Effector memory CD4-positive, alpha-beta T cell (primary cell): ENCODE data around the gene SCT.

ENCODE experiments used
- DNase-seq, 3 donors: peaks; one replicate each; pipeline ENCODE4 v3.0.0-alpha.2; 2020
- H3K27ac ChIP-seq: 2 replicates; pipeline ENCODE4 v1.7.0; 2013; ENCODE audit warnings: mild to moderate bottlenecking, low read length, moderate library complexity; ENCODE audit not compliant: insufficient read depth, poor library complexity, severe bottlenecking
- H3K27me3 ChIP-seq: replicated peaks from 2 replicates; pipeline ENCODE4 v1.7.0; 2013; ENCODE audit warnings: mild to moderate bottlenecking, low read length; ENCODE audit not compliant: insufficient read depth, control insufficient read depth, poor library complexity, severe bottlenecking
- H3K36me3 ChIP-seq: 2 replicates; pipeline ENCODE4 v1.7.0; 2013; ENCODE audit warnings: mild to moderate bottlenecking, low read length, moderate library complexity; ENCODE audit not compliant: control insufficient read depth, insufficient read depth
- H3K4me1 ChIP-seq: 2 replicates; pipeline ENCODE4 v1.7.0; 2013; ENCODE audit warnings: low read length, mild to moderate bottlenecking; ENCODE audit not compliant: control insufficient read depth, insufficient read depth, poor library complexity, severe bottlenecking
- H3K4me3 ChIP-seq: 2 replicates; pipeline ENCODE4 v1.7.0; 2013; ENCODE audit warnings: low read length, low read depth, mild to moderate bottlenecking; ENCODE audit not compliant: insufficient read depth, poor library complexity, severe bottlenecking
- H3K9me3 ChIP-seq: 2 replicates; pipeline ENCODE4 v1.7.0; 2013; ENCODE audit warnings: mild to moderate bottlenecking, low read length, moderate library complexity; ENCODE audit not compliant: control insufficient read depth

The SCT gene

GRCh38 chr11:645536-645935 is 18.6 kb upstream of the SCT start:
- peaks cover 6% of the 10 kb centered on the region for H3K36me3 ChIP-seq
- DNase-seq, result no peak
- peaks cover 3% of the 10 kb centered on the region for H3K4me1 ChIP-seq
- no peaks in the 10 kb centered on the region for H3K9me3 ChIP-seq
- H3K27ac ChIP-seq, result no peak overlapping the region
- no peak overlapping the region for H3K4me3 ChIP-seq
- H3K27me3 ChIP-seq, result peaks cover 2% of the 10 kb centered on the region

GRCh38 chr11:643849-644738 is 17.1 kb upstream of the SCT start:
- Histone ChIP-seq H3K4me3 (no peak overlapping the region), H3K27ac (no peak overlapping the region), H3K36me3 (peaks cover 6% of the 10 kb centered on the region), H3K9me3 (no peaks in the 10 kb centered on the region), H3K27me3 (peaks cover 10% of the 10 kb centered on the region), H3K4me1 (peaks cover 8% of the 10 kb centered on the region)
- no peak for DNase-seq

DNA sequence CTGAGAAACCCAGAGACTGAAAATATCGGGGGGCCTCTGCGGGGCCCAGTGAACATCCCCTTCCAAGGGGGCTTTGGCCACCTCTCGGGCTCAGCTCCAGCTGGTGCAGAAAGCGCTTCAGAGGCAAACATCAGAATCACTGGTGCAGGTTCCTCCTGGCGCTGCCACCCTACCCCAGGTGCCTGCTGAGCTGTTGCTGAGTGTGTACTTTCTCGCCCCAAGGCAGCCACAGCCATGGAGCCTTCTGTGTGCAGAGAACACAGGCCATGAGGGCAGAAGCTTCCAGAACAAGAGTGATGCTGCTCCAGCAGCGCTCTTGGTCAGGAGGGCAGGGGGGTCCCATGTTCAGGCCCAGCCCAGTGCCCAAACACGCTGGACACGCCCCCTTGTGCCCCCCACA is 16.4 kb upstream of the SCT start:
- H3K36me3 ChIP-seq, result peaks cover 6% of the 10 kb centered on the region
- no peak overlapping the region for H3K4me3 ChIP-seq
- no peak overlapping the region for H3K27ac ChIP-seq
- no peaks in the 10 kb centered on the region for H3K9me3 ChIP-seq
- DNase-seq, result no peak
- H3K27me3 ChIP-seq, result peaks cover 16% of the 10 kb centered on the region
- H3K4me1 ChIP-seq, result peaks cover 12% of the 10 kb centered on the region

GRCh38 chr11:641806-642370 is 14.9 kb upstream of the SCT start:
- no peak for DNase-seq
- no peaks in the 10 kb centered on the region for H3K9me3 ChIP-seq
- no peak overlapping the region for H3K4me3 ChIP-seq
- peaks cover 29% of the 10 kb centered on the region for H3K27me3 ChIP-seq
- H3K4me1 ChIP-seq, result peaks cover 16% of the 10 kb centered on the region
- peaks cover 6% of the 10 kb centered on the region for H3K36me3 ChIP-seq
- H3K27ac ChIP-seq, result no peak overlapping the region

DNA sequence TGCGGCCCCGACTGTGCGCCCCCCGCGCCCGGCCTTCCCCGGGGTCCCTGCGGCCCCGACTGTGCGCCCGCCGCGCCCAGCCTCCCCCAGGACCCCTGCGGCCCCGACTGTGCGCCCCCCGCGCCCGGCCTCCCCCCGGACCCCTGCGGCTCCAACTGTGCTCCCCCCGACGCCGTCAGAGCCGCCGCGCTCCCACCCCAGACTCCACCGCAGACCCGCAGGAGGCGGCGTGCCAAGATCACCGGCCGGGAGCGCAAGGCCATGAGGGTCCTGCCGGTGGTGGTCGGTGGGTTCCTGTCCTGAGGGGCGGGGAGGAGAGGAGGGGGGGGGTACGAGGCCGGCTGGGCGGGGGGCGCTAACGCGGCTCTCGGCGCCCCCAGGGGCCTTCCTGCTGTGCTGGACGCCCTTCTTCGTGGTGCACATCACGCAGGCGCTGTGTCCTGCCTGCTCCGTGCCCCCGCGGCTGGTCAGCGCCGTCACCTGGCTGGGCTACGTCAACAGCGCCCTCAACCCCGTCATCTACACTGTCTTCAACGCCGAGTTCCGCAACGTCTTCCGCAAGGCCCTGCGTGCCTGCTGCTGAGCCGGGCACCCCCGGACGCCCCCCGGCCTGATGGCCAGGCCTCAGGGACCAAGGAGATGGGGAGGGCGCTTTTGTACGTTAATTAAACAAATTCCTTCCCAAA is 13.2 kb upstream of the SCT start:
- no peak for DNase-seq
- Histone ChIP-seq H3K27me3 (peaks cover 35% of the 10 kb centered on the region), H3K9me3 (no peaks in the 10 kb centered on the region), H3K4me1 (peaks cover 19% of the 10 kb centered on the region), H3K27ac (no peak overlapping the region), H3K36me3 (peaks cover 6% of the 10 kb centered on the region), H3K4me3 (no peak overlapping the region)

- peaks cover 35% of the 10 kb centered on the region for H3K27me3 ChIP-seq
- no peak for DNase-seq
- H3K9me3 ChIP-seq, result no peaks in the 10 kb centered on the region
- H3K36me3 ChIP-seq, result peaks cover 6% of the 10 kb centered on the region
- H3K4me1 ChIP-seq, result peaks cover 19% of the 10 kb centered on the region
- no peak overlapping the region for H3K4me3 ChIP-seq
- H3K27ac ChIP-seq, result no peak overlapping the region
These were observed 12.5 kb upstream of the SCT start for GRCh38 chr11:639332-639955.

GRCh38 chr11:638631-639331 is 11.8 kb upstream of the SCT start:
- no peak overlapping the region for H3K4me3 ChIP-seq
- no peak for DNase-seq
- peaks cover 19% of the 10 kb centered on the region for H3K4me1 ChIP-seq
- H3K27me3 ChIP-seq, result peaks cover 35% of the 10 kb centered on the region
- H3K36me3 ChIP-seq, result peaks cover 3% of the 10 kb centered on the region
- no peaks in the 10 kb centered on the region for H3K9me3 ChIP-seq
- H3K27ac ChIP-seq, result no peak overlapping the region

- Histone ChIP-seq H3K27me3 (peaks cover 35% of the 10 kb centered on the region), H3K4me3 (no peak overlapping the region), H3K36me3 (no peaks in the 10 kb centered on the region), H3K9me3 (no peaks in the 10 kb centered on the region), H3K27ac (no peak overlapping the region), H3K4me1 (peaks cover 19% of the 10 kb centered on the region)
- no peak for DNase-seq
These were observed 10.9 kb upstream of the SCT start for GRCh38 chr11:637593-638521.

- no peak overlapping the region for H3K27ac ChIP-seq
- no peaks in the 10 kb centered on the region for H3K36me3 ChIP-seq
- H3K9me3 ChIP-seq, result no peaks in the 10 kb centered on the region
- no peak for DNase-seq
- H3K4me3 ChIP-seq, result no peak overlapping the region
- peaks cover 19% of the 10 kb centered on the region for H3K4me1 ChIP-seq
- peaks cover 35% of the 10 kb centered on the region for H3K27me3 ChIP-seq
These were observed 10.3 kb upstream of the SCT start for GRCh38 chr11:637333-637592.
